Activated T-helper 1 cell treated with Interleukin-2 at 50 U/mL for 16 hours (primary cell): ENCODE data around the gene SLC4A11.
"Not testable (repeated sequence)": the region's sequence is repeated elsewhere in the genome, so short reads cannot be mapped to it uniquely, and the experiment has no call there.

Source experiments
- DNase-seq: peaks from one replicate; pipeline ENCODE4 v3.0.0-alpha.2; 2020; ENCODE audit warnings: low read depth

SLC4A11 gene

GRCh38 chr20:3227936-3228749 is 10.8 kb downstream of the SLC4A11 start:
- DNase-seq = no peak

- no peak for DNase-seq
Observed at GRCh38 chr20:3227506-3227905, 11.5 kb downstream of the SLC4A11 start.

DNA sequence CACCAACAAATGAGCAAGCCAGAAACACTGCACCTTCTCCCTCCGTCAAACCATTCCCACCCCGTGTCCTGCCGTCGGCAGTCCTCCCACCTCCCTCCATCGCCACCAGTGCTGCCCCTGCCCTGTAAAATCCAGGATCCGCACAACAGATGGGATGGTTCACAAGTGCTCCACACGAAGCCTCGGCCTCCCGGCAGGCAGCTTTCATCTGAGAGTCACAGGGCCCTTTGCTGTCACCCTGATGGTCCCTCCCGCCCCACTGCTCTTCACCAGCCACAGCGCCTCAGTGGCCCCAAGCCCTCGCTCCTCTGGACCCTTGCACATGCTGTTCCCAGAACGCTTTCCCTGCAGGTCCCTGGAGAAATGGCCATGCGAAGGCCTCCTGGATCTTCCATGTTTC is 12.1 kb downstream of the SLC4A11 start:
- no peak for DNase-seq

DNA sequence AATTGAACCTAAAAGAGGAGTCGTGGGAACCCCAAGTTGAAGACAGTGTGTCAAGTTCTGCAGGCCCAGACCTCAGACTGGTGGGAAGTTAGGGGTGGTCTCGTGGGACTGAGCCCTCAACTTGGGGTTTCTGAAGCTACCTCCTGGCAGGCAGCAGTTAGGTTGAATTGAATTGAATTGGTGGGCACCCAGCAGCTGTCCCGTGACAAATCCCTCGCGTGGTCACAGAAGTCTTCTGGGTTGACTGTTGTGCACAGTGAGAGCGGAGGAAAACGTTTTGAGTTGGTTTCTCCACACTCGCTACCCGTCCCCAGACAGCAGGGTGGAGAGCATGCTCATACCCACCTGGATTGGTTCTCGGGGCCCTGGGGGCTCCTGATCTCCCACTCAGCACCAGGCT is 12.9 kb downstream of the SLC4A11 start:
- no peak for DNase-seq

DNA sequence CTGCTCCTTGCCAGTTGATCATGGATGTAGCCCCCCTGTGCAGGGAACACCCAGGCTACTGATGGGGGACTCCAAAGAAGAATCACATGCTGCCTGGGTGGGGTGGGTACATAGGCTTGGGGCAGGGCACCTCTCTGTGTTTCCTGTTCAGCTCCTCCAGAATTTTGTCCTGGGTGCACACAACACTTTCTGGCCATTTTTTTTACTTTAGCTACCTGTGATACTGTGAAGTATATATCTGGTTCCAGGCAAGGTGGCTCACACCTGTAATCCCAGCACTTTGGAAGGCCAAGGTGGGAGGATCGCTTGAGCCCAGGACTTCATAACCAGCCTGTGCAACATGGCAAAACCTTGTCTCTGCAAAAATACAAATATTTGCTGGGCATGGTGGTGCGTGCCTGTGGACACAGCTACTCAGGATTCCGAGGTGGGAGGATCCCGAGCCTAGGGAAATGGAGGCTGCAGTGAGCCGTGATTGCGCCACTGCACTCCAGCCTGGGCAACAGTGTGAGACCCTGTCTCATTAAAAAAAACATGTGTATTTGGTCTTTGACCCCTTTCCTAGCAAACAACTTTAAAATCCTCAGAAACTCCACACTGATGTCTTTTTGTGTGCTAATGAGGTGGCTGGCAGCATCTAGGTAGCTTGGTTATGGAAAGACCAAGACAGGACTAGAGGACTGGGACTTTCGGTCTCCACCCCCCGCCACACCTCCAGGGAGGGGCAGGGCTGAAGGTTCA is 14.1 kb downstream of the SLC4A11 start:
- no peak for DNase-seq

DNA sequence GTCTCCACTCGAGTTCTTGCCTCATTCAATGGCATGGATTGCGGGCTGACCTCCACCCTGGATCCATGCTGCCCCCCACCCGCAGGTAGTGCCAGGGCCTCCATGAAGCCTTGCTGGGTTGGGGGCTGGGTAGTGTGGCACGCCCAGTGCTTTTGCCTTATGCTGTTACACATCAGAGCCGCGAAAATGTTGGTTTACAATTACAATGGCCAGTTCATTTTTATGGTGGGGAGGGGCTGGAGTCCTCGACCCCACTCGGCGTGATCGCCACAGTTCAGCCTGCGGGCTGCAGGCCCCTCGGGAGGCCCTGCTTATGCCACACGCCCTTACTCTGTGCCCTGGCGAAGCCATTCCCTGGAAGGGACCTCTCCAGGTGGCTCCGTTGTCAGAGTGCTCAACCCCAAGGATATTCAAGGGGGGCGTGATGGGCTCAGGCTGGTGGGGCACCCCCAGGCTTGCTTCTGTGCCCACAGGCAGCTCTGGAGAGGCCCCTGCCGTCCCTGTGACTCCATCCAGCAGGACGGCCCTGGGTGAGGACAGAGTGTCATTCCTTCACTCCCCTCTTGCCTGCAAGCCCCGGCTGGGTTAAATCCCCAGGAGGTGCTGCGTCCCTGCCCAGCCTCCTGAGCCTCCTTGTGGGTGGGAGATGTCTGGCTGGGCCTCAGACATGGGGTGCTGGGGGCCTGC is 14.9 kb downstream of the SLC4A11 start:
- DNase-seq = no peak

GRCh38 chr20:3223651-3223993 is 15.4 kb downstream of the SLC4A11 start:
- DNase-seq = no peak

- no peak for DNase-seq
Observed at GRCh38 chr20:3222635-3223600, 16.1 kb downstream of the SLC4A11 start.

DNA sequence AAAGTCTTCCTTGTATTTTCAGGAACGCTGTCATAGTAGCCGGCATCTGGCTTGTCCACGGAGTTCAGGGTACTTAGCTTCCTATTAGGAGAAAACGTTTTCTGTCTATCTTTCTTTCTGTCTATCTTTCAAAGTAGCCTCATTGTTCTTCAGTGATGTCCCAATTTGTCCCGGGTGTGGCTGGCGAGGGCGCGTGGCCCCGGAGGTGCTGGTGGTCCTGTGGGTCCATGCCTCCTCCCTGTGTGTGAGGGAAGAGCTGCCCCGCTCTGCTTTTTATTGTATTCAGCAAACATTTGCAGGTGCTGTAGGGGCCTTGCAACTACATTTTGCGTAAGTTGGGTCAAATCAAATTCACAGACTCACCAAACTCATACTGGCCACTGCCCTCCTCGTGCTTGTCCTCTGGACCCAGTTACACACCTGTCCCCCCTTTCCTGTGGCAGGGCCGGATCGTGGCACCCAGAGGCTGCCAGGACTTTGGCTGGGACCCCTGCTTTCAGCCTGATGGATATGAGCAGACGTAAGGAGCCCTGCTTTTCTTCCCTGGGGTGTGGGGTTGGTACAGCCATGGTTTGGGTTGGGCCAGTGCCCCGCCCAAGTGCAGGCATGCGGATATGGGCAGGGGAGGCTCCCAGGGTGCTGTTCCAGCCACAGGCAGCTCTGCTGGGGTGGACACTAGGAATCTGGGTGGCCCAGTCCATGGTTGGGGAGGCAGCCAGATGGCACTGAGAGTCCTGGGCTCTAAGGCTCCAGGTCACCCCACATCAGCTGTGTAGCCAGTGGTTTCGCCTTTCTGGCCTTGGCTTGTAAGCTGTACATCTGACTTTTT is 17.4 kb downstream of the SLC4A11 start:
- DNase-seq = no peak

- DNase-seq = peak; percentile 62
Observed at GRCh38 chr20:3218307-3218988, 20.5 kb downstream of the SLC4A11 start.

- not testable (repeated sequence) for DNase-seq
Observed at GRCh38 chr20:3215359-3215917, 23.6 kb downstream of the SLC4A11 start.

DNA sequence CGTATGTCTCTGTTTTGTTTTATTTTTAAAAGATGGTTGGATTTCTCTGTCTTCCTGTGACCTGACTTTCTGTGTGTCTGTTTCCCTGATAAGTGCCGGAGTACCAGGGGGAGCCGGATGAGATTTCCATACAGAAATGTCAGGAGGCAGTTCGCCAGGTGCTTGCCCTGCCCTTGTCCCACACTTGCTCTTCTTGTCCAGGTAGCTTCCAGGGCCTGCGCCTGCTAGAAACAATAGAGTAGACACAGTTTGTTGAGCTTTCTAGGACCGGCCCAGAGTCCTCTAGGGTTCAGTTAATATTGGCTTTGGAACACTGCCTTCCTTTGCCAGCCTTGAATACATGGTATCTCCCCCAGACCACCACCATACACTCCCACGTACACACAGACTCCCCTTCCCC is 25.8 kb downstream of the SLC4A11 start:
- no peak for DNase-seq

DNA sequence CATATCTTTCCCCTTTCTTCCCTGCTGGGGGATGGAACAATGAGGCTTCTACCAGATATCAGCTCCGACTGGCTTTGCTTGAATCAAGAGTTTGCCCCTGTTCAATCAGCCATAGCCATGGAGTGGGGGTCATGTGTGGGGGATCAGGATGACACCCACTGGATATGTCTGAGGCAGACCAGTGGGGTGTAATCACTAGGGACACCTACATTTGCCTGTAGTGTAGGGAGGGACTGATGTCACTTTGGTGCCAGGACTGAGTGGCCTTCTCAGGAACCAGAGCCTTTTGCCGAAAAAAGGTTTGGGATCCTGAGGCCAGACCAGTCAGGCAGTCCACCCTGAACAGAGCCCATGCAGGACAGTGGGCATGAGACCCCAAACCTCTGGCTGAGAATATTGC is 28.6 kb downstream of the SLC4A11 start:
- DNase-seq = no peak

- no peak for DNase-seq
Observed at GRCh38 chr20:3209946-3210317, 29.1 kb downstream of the SLC4A11 start.

- DNase-seq = peak; percentile 44
Observed at GRCh38 chr20:3209257-3209945, 29.6 kb downstream of the SLC4A11 start, which contains the start of gene ITPA. TSS of gene ITPA (plus strand) at chr20:3209498. CDS start at chr20:3209552, 54 bp downstream.

DNA sequence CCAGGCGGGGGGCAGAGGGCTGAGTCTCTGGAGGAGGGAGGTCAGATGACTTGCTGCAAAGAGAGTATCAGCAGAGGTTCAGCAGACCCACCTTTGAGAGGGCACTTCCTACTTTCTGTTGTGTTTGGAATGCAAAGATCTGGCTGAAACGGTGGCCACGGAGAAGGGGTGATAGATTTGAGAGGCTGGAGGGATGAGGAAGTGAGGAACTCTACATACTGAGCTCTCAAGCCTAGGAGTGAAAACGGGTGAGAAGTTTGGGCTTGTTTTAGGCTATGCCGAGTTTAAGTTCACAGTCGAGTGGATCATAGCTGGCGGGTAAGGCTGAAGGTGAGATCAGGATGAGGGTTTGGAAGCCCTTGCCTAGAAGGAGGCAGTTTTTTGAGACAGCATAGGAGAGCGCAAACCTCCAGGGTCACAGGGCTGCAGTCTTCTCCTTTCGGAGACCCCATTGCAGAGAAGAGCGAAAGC is 30.2 kb downstream of the SLC4A11 start:
- DNase-seq = no peak

DNA sequence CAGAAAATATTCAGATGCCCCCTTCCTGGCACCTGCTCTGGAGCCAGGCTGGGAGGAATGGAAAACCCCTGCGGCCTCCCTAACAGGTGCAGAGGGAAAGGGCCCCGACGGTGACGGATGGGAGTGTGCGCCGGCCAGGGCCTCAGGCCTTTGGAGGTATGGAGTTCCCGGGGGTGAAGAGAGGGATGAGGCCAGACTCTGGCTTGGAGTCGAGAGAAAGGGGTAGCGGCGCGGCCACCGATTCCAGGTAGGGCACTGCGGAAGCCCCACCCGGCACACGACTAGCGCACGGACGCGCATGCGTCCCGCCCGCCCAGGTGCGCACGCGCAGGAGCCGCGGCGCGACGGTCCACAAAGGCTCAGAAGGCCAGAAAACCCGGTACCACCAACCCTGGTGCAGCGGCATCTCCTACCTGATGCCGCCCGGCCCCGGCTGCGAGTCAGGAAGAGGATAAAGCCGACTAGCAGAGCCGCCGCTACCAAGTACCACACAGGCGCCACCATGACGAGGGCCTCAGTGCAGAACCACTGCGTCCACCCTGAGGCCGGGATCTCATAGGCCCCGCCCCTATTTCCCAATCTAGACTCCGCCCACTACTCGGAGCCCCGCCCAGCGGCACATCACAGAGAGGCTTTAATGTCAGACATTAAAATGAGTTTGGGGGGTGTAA is 34.7 kb downstream of the SLC4A11 start, which contains the start of gene DDRGK1:
Gene DDRGK1, minus strand, starts transcription at position 559 of the 671 bp plus-strand sequence. Its CDS starts 55 bp downstream, at position 504.
- peak; percentile 81 for DNase-seq
